DOHH2 (cell line): ENCODE measurements around the gene GRIA1.

Experiments used
- H3F3A ChIP-seq: fragments of 200-600 bp; sonication (generic), shearing (Covaris generic); 2 replicates; pipeline ENCODE4 v1.6.0; 2016; ENCODE audit warnings: antibody characterized with exemption, mild to moderate bottlenecking; ENCODE audit not compliant: control insufficient read depth, insufficient read depth
- H3K27ac ChIP-seq: fragments of 200-600 bp; sonication (generic); 2 replicates; pipeline ENCODE4 v1.5.1; 2014; ENCODE audit warnings: low read depth, mild to moderate bottlenecking, low read length, moderate library complexity
- H3K27me3 ChIP-seq: fragments of 200-600 bp; sonication (generic); 2 replicates; pipeline ENCODE4 v1.6.1; 2014; ENCODE audit warnings: mild to moderate bottlenecking, low read length, mixed read lengths; ENCODE audit not compliant: control insufficient read depth
- H3K36me3 ChIP-seq: fragments of 200-600 bp; sonication (generic); 2 replicates; pipeline ENCODE4 v1.6.1; 2014; ENCODE audit warnings: mild to moderate bottlenecking, low read length, moderate library complexity, mixed read lengths; ENCODE audit not compliant: control insufficient read depth
- H3K4me1 ChIP-seq: fragments of 200-600 bp; sonication (generic); 2 replicates; pipeline ENCODE4 v1.6.1; 2014; ENCODE audit warnings: mild to moderate bottlenecking, low read length, mixed read lengths; ENCODE audit not compliant: control insufficient read depth
- H3K4me2 ChIP-seq: fragments of 200-600 bp; sonication (generic); 2 replicates; pipeline ENCODE4 v1.6.0; 2014; ENCODE audit warnings: mild to moderate bottlenecking, low read length, moderate library complexity
- H3K4me3 ChIP-seq: fragments of 200-600 bp; sonication (generic); 2 replicates; pipeline ENCODE4 v1.5.1; 2014; ENCODE audit warnings: mild to moderate bottlenecking, low read length, mixed read lengths
- H3K79me2 ChIP-seq: fragments of 200-600 bp; sonication (generic); 2 replicates; pipeline ENCODE4 v1.6.1; 2014; ENCODE audit warnings: mild to moderate bottlenecking, low read length, mixed read lengths; ENCODE audit not compliant: control insufficient read depth
- H3K9me2 ChIP-seq: fragments of 200-600 bp; sonication (generic); replicated peaks from 2 replicates; pipeline ENCODE4 v1.6.1; 2014; ENCODE audit warnings: mild to moderate bottlenecking, low read length, mixed read lengths; ENCODE audit not compliant: control insufficient read depth
- H3K9me3 ChIP-seq: fragments of 200-600 bp; sonication (generic); 2 replicates; pipeline ENCODE4 v1.6.1; 2014; ENCODE audit warnings: antibody characterized with exemption, low read length, mixed read lengths; ENCODE audit not compliant: control insufficient read depth, insufficient read depth
- H4K20me1 ChIP-seq: fragments of 200-600 bp; sonication (generic); 2 replicates; pipeline ENCODE4 v1.6.0; 2014; ENCODE audit warnings: low read depth, mild to moderate bottlenecking, antibody characterized with exemption, low read length, moderate library complexity; ENCODE audit not compliant: control insufficient read depth, insufficient read depth
- CTCF ChIP-seq: fragments of 200-600 bp; sonication (generic); IDR thresholded peaks from one replicate; pipeline ENCODE4 v1.5.1; 2014; ENCODE audit warnings: antibody characterized with exemption, mild to moderate bottlenecking, low read depth, low read length; ENCODE audit not compliant: poor library complexity, severe bottlenecking
- EZH2phosphoT487 ChIP-seq: fragments of 200-600 bp; sonication (generic); IDR thresholded peaks from 2 replicates; pipeline ENCODE4 v1.6.1; 2017; ENCODE audit warnings: borderline replicate concordance, mild to moderate bottlenecking, antibody characterized with exemption, low read length, moderate library complexity, mixed read lengths

GRIA1 gene

DNA sequence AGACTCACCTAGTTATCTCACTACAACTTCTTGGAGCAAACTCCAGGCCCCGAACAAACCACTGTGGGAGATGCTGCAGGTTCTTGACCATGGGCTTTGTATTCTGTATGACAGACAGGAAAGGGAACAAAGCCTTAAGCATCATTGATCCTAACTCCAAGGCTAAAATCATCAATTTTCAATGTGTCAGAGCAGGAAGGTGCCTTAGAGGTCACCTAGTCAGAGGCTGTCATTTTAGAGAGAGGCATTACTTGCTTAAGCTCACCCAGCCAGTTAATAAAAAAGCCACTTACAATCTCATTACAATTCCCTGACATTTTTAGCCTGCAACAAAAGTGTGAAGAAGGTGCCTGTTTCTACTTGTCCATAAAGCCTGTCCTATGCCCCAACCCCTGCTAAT is 275.5 kb downstream of the GRIA1 start:
- Histone ChIP-seq H3K27ac (no peak overlapping the region), H3K9me2 (no peaks in the 10 kb centered on the region), H3K36me3 (no peaks in the 10 kb centered on the region), H3K79me2 (no peaks in the 10 kb centered on the region), H3K4me1 (no peaks in the 10 kb centered on the region), H3K4me2 (no peak overlapping the region), H4K20me1 (no peaks in the 10 kb centered on the region), H3K4me3 (no peak overlapping the region), H3K27me3 (no peaks in the 10 kb centered on the region), H3K9me3 (no peaks in the 10 kb centered on the region), H3F3A (no peaks in the 10 kb centered on the region)
- TF ChIP-seq EZH2phosphoT487 (no peak), CTCF (no peak)

DNA sequence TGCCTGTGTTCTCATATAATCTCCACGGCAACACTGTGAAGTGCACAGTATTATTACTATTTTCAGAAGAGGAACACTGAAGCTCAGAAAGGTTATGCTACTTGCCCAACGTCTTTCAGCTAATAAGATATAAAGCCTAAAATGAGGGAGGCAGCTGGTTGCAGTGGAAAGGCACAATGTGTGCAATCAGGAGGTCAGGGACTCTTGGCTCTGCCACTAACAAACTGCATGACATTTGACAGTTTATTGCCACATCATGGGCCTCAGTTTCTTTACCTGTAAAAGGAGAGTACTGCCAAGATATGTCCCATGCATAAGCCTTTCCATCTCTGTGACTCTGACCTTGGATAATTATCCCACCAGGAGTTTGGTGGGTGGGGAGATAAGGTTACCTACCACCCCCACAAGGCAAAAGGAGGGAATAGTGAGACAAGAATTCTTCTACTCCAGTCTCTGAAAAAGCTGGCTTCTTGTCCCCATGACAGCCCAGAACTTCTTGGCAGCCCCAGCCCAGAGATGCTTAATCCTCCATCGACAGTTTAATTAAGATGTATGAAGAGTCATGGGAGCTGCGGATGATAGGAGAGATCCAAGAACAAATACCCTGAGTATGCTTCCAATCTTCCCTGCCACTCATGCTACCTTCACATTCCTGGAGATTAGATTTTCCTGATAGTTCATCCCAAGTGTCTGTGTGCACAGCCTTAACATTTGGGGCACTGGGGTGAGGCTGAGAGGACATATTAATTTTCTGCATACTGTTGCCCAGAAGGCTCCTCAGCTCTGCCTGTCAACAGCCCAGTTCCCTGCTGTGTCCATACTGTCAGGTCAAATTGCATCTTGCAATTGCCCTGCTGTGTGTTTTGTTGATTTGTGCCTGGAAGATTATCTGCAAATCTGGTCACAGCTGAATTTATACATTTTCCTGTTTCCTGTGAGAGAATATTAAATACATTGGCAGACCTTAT is 277.0 kb downstream of the GRIA1 start:
- no peak overlapping the region for H3K27ac ChIP-seq
- H3K9me2 ChIP-seq: no peaks in the 10 kb centered on the region
- no peaks in the 10 kb centered on the region for H3K36me3 ChIP-seq
- no peaks in the 10 kb centered on the region for H3K79me2 ChIP-seq
- H3K4me2 ChIP-seq: no peak overlapping the region
- no peaks in the 10 kb centered on the region for H3F3A ChIP-seq
- TF ChIP-seq CTCF (no peak), EZH2phosphoT487 (no peak)
- H3K9me3 ChIP-seq: no peaks in the 10 kb centered on the region
- no peaks in the 10 kb centered on the region for H4K20me1 ChIP-seq
- H3K4me3 ChIP-seq: no peak overlapping the region
- H3K27me3 ChIP-seq: no peaks in the 10 kb centered on the region
- no peaks in the 10 kb centered on the region for H3K4me1 ChIP-seq

DNA sequence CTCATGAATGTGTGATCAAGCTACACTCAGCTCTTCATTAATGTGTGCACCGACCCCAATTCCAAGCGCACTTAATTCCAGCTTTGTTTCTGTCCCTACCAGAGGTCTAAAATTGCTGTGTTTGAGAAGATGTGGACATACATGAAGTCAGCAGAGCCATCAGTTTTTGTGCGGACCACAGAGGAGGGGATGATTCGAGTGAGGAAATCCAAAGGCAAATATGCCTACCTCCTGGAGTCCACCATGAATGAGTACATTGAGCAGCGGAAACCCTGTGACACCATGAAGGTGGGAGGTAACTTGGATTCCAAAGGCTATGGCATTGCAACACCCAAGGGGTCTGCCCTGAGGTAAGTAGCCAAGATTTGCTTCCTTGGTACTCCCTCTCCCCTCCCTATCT is 279.6 kb downstream of the GRIA1 start:
- Histone ChIP-seq H3K4me3 (no peak overlapping the region), H3K27me3 (no peaks in the 10 kb centered on the region), H3K4me2 (no peak overlapping the region), H4K20me1 (no peaks in the 10 kb centered on the region), H3K9me2 (no peaks in the 10 kb centered on the region), H3K79me2 (no peaks in the 10 kb centered on the region), H3F3A (no peaks in the 10 kb centered on the region), H3K27ac (no peak overlapping the region), H3K9me3 (no peaks in the 10 kb centered on the region), H3K4me1 (no peaks in the 10 kb centered on the region), H3K36me3 (no peaks in the 10 kb centered on the region)
- TF ChIP-seq CTCF: no peak
- no peak for TF ChIP-seq EZH2phosphoT487
